H1 (cell line): ENCODE results near the gene MUC5B. TPM values are rescaled to one million over a fixed set of nuclear protein-coding genes. Genes with fewer than 3 reads are reported as not detected.

Experiments used
- BACH1 ChIP-seq: IDR thresholded peaks from 2 replicates; pipeline ENCODE4 v1.6.1; 2012; ENCODE audit warnings: low read length, improper control_type of control experiment
- CBX8 ChIP-seq: fragments of 300-800, 300-1000 bp; sonication (generic); IDR thresholded peaks from 2 replicates; pipeline ENCODE4 v1.7.1; 2016; ENCODE audit warnings: low read depth, low read length, borderline replicate concordance
- JUND ChIP-seq: IDR thresholded peaks from 2 replicates; pipeline ENCODE4 v1.6.1; 2011; ENCODE audit warnings: mild to moderate bottlenecking, improper control_type of control experiment, low read length
- NRF1 ChIP-seq: IDR thresholded peaks from 2 replicates; pipeline ENCODE4 v1.6.1; 2011; ENCODE audit warnings: mild to moderate bottlenecking, low read depth, low read length, improper control_type of control experiment
- RXRA ChIP-seq: IDR thresholded peaks from 2 replicates; pipeline ENCODE4 v1.6.1; 2011; ENCODE audit warnings: low read depth, mild to moderate bottlenecking, low read length, moderate library complexity; ENCODE audit not compliant: insufficient read depth
- TCF12 ChIP-seq: IDR thresholded peaks from 2 replicates; pipeline ENCODE4 v1.6.1; 2011; ENCODE audit warnings: low read depth, mild to moderate bottlenecking, low read length
- polyA plus RNA-seq, 7 experiments: library from polyadenylated mRNA; depleted of rRNA in 3 of 7; stranded (reverse) in 5 of 7; unstranded in 2 of 7; fragments of >200 nt in 5 of 7; fragments of 200-250 nt in 2 of 7; gene quantifications; 1 replicate in 5 of 7; 2 replicates in 1 of 7; 4 replicates in 1 of 7; pipeline versions ENCODE4 v1.2.1 to v1.2.3, GENCODE V29; 2011 to 2013; ENCODE audit warnings: missing spikeins in 2 of 7, mixed read lengths in 2 of 7
- total RNA-seq: library from RNA; stranded (reverse); fragmentation: NEBNext Ultra II Directional; extraction: Animal tissue kit (Norgen Biotek cat#: 25700); gene quantifications from 2 replicates; pipeline ENCODE4 v1.2.1, GENCODE V29; 2021

The MUC5B gene
- total and polyA plus RNA-seq, 2 of the 8 experiments (the other 6 are each of a cell fraction or from before 2014, with no cell fraction given), result 0.02 to 0.03 TPM

DNA sequence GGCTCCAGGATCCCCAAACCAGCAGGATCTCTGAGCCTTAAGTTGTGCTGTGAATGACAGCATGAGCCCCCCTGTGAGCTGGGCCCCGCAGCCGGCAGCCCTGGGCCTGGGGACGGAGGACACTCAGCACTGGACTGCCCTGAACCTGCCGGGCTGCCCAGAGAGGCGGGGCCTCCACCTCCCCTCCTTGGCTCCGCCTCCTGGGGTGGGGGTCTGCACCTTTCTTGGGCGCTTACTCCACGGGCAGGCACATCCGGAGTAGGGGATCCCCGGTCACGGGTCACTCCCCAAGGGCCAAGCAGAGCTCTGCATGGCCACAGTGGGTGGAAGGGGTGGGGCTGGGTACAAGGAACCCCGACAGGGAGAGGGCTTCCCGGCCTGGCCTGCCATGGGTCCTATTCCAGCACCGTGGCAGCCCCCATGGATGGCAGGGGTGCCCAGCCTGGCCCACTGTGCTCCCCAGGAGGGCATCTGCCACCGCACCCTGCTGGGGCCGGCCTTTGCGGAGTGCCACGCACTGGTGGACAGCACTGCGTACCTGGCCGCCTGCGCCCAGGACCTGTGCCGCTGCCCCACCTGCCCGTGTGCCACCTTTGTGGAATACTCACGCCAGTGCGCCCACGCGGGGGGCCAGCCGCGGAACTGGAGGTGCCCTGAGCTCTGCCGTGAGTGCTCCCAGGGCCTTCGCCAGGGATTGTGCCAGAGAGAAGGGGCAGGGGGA lies 5.4 kb downstream of the MUC5B start (continued):
- TF ChIP-seq TCF12 (no peak), RXRA (no peak), BACH1 (no peak), CBX8 (no peak), JUND (no peak), NRF1 (no peak)
